Thyroid gland (tissue), 4 donors: Measurements from ENCODE around the gene CERS2.

Source experiments
- CTCF ChIP-seq, 6 experiments: fragments of 200-600 bp in 3 of 6; fragments of 450-650 bp in 3 of 6; sonication (generic) in 3 of 6; IDR thresholded peaks; one replicate each; pipeline ENCODE4 v1.5.1; 2016 to 2019; ENCODE audit warnings: antibody characterized with exemption in 6 of 6, mild to moderate bottlenecking in 2 of 6, inconsistent platforms in 1 of 6, moderate library complexity in 1 of 6
- POLR2A ChIP-seq, 2 donors: fragments of 450-650 bp; IDR thresholded peaks; one replicate each; pipeline ENCODE4 v1.6.1; 2017; ENCODE audit warnings: antibody characterized with exemption in 2 of 2, mild to moderate bottlenecking in 2 of 2, moderate library complexity in 1 of 2

DNA sequence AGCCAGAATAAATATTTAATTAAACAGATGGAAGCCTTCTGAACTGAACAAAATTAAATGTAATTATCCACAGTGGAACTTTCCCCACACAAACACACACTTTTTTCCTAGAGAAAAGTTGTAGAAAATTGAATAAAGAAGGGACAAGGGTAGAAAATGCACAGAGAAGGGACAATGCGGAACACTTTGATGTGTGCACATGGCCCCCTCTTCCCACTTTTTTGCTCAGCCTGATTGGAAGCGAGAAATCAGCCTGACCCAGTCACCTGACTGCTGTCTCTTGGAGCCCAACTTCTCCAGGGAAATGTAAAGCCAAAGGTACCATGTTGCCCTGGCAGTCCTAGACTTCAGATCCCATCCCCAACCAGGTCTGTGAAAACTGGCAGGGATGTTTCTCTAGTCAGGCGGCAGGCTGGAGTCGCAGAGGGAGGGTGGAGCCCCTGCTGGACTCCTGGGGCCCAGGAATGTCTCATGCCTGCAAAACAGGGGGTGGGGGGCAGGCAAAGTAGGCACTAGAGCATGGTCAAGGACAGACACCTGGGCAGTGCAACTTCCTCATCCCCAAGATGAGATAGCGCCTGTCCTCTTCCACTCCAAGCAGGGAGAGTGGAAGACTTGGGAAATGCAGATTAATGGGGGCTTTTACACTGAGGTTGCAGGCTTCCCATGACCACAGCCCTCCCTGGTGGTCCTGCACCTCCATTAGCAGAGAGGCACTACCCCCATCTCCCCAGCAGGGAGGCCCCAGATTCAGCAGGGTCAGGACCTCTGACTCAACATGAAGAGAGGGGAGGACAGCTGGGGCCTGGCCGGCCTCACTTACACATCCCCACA is 2.8 kb downstream of the CERS2 start:
- TF ChIP-seq CTCF (IDR thresholded peaks at IDR 0.05) (no peak), POLR2A (IDR thresholded peaks at IDR 0.05) (peak in 1 of 2 donors; percentile 24)
